Measurements from ENCODE around the gene RABL6. TPM values are rescaled to one million over a fixed set of nuclear protein-coding genes. Genes with fewer than 3 reads are reported as not detected.
"Not testable (repeated sequence)": the region's sequence is repeated elsewhere in the genome, so short reads cannot be mapped to it uniquely, and the experiment has no call there.

The RABL6 gene
- total RNA-seq, 2 experiments from 2014 or later = 83.4 to 85.3 TPM

DNA sequence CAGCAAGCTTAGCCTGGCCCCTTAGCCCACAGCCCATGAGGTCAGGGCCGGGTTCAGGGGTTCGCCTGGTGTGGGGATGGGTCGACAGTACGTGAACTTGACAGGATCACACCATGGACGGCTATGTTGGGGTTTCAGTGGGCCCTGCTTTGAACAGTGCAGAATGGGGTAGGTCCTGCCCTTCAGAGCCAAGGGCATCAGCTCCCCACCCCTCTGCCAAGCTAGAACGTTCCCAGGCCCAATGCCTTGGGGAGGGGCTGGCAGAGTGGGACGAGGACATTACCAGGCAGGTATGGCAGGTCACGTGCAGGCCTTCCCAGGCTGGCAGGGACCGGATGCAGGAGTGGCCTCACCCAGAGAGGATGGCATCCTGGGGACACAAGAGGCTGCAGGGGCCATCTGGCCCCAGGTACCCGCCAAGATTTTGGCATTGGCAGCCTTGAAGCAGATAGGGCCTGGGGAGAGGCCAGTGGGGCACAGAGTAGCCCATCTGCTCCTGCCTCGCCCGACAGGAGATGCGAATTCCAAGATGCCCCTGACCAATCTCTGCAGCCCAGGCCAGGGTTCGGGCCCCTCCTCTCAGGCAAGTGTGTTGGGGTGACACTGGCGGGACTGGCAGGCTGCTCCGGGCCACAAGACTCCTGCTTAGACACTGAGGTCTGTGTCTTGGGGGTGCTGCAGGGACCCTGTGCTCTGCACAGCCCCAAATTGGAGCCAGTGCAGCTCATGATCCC, 34.1 kb downstream of the RABL6 start:
- Mint-ChIP-seq H3K4me3 (peak overlapping the region; percentile 73), H3K4me1 (ENCODE audit: low read depth) (peaks cover 20% of the 10 kb centered on the region)
- not testable (repeated sequence) for H3K9me3 Mint-ChIP-seq, DNase-seq, H3K36me3 Mint-ChIP-seq, H3K27ac Mint-ChIP-seq, H3K27me3 Mint-ChIP-seq
- ChIA-PET POLR2A (interaction anchor here (1.7 kb wide), 1 partner anchor 60 kb away, joined by 7 read pairs; no protein-coding TSS in a partner anchor), CTCF (interaction anchor here (0.7 to 4.3 kb wide), 41 partner anchors 10 to 360 kb away, joined by 3 to 56 read pairs (median 5); partner anchors contain the start of genes ABCA2, C8G, CLIC3 and EDF1)
- intact Hi-C loops (cut with micrococcal nuclease) = loop anchor here (2.0 to 5.0 kb wide), 3 partner anchors 35 to 103 kb away; partner anchors contain the start of genes C8G, FBXW5, RABL6 and TMEM141

DNA sequence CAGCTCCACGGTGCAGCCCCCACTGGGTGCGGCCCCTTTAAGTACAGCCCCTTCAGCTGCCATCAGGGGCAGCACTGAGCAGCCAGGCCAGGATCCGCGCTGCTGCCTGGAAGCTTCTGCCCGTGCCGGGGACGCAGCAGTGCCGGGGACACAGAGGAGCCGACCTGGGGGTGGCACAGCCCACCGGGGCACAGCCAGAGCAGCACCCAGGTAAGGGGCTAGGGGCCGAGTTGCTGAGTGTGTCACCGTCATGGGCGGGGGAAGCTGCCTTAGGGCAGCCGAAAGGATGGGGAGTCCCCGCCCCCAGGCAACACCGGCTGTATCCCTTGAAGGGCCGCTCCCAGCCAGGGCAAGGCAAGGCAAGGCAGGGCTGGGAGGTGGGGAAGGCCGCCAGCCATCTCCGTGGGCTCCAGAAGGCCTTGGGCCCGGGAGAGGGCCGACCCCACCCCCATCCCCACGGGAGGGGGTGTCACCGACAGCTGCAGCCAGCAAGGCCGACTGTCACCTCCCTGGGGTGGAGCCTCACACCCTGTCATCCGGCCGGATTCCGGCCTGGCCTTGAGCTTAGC, 34.7 kb downstream of the RABL6 start, which contains the start of gene AJM1:
Gene AJM1 (plus strand): TSS at position 99 of the 569 bp plus-strand sequence. CDS start 1,937 bp downstream, outside the sequence.
- H3K4me1 Mint-ChIP-seq (ENCODE audit: low read depth) = peaks cover 22% of the 10 kb centered on the region
- intact Hi-C loops (cut with micrococcal nuclease) = loop anchor here (2.0 to 5.0 kb wide), 3 partner anchors 35 to 102 kb away; partner anchors contain the start of genes C8G, FBXW5, RABL6 and TMEM141
- H3K27me3 Mint-ChIP-seq = peaks cover 11% of the 10 kb centered on the region
- CTCF ChIA-PET = interaction anchor here (0.7 to 4.3 kb wide), 43 partner anchors 10 to 359 kb away, joined by 3 to 56 read pairs (median 5); partner anchors contain the start of genes ABCA2, C8G, CLIC3 and EDF1
- POLR2A ChIA-PET = interaction anchor here (1.2 to 1.7 kb wide), 3 partner anchors 35 to 102 kb away, joined by 3 to 7 read pairs (median 3); partner anchors contain the start of genes C8G and FBXW5
- H3K36me3 Mint-ChIP-seq, H3K9me3 Mint-ChIP-seq: not testable (repeated sequence)
- peak within 1 kb of the TSS; percentile 33 for H3K27ac Mint-ChIP-seq
- DNase-seq = peak; percentile 86
- peak within 1 kb of the TSS; percentile 73 for H3K4me3 Mint-ChIP-seq

DNA sequence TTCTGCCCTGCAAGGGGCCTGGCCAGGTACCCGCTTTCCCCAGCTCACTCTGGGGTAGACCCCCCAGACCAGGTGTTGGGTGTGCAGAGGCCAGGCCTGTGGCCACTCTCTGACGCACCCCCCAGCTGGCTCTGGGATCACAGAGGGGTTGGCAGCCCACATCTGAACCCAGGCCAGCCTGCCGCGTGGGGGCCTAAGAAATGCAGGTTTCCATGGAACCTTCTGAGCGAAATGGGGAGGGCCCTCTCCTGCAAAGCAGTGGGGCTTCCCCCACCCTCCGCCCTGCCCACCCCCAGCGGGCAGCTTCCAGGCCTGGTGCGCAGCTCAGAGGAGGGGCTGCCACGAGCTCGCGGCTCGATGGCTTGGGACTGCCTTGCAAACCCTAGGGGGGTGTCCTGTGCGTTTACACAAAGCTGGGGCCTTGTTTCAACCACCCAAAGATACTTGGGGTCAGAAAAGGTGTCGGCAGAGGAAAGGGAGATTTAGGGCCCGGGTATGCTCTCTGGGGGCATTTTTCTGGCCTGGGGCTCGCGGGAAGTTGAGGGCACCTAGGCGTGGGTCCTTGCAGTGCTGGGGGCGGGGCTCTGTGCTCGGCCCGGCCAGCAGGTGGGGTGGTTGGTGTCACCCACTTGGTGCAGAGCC, 35.5 kb downstream of the RABL6 start:
- intact Hi-C loops (cut with micrococcal nuclease) = loop anchor here (2.0 to 5.0 kb wide), 3 partner anchors 36 to 102 kb away; partner anchors contain the start of genes C8G, FBXW5, RABL6 and TMEM141
- H3K27me3 Mint-ChIP-seq = peaks cover 17% of the 10 kb centered on the region
- ChIA-PET POLR2A (interaction anchor here (1.2 to 1.7 kb wide), 4 partner anchors 36 to 101 kb away, joined by 3 to 7 read pairs (median 4); partner anchors contain the start of genes C8G, FBXW5 and TRAF2), CTCF (interaction anchor here (0.8 to 4.3 kb wide), 28 partner anchors 14 to 253 kb away, joined by 3 to 56 read pairs (median 6); partner anchors contain the start of genes ABCA2, C8G, CLIC3 and EDF1)
- peaks cover 27% of the 10 kb centered on the region for H3K4me1 Mint-ChIP-seq (ENCODE audit: low read depth)
- DNase-seq, H3K27ac Mint-ChIP-seq, H3K9me3 Mint-ChIP-seq: not testable (repeated sequence)
- H3K36me3 Mint-ChIP-seq = peaks cover 10% of the 10 kb centered on the region
- H3K4me3 Mint-ChIP-seq = peak overlapping the region; percentile 43

DNA sequence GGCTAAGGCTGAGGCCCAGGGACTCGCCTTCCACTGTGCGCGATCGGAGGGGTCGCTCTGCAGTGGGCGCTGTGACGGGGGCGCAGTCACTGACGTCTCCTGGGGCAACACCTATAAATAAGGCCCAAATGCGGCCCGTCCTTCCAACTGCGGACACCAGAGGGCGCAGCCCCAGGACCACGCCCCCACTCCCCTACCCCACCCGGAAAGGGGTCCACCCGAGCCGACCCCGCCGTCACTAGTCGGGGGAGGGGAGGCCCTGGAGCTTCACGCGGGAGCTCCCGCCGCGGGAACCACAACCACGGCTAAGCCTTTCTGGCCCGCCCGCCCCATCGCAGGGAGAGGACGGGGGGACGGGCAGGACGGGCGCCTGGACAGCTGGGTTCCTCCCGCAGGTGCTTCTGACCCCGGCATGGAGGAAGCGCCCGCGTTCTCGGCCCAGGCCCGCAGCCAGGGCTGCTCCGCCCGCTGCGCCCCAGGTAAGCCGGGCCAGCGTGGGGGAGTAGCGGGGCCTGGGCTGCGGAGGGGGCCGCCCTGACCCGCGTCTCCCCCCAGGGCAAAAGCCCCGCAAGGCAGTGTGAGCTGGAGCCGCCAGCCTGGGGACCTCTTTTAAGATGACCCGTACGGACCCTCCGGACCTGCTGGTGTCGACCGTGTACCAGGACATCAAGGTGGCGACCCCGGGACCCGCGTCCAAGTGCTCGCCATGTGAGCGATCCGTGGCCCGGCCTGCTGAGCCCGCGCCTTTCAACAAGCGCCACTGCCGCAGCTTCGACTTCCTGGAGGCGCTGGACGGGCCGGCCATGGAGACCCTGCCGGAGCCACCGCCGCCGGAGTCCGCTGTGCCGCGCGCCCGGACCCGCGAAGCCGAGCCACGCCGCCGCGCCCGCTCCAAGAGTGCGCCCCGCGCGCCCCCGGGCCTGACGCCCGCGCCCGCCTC, 36.3 kb downstream of the RABL6 start:
- CTCF ChIA-PET = interaction anchor here (1.0 to 4.3 kb wide), 12 partner anchors 18 to 190 kb away, joined by 3 to 56 read pairs (median 8); partner anchors contain the start of genes ABCA2, C8G, FBXW5 and FUT7
- peaks cover 17% of the 10 kb centered on the region for H3K27me3 Mint-ChIP-seq
- not testable (repeated sequence) for H3K9me3 Mint-ChIP-seq, H3K27ac Mint-ChIP-seq, H3K36me3 Mint-ChIP-seq
- DNase-seq = peak; percentile 73
- peak overlapping the region; percentile 43 for H3K4me3 Mint-ChIP-seq
- POLR2A ChIA-PET = interaction anchor here (1.2 to 1.5 kb wide), 2 partner anchors 42 to 101 kb away, joined by 3 to 4 read pairs; partner anchors contain the start of genes C8G, FBXW5 and TRAF2
- peaks cover 27% of the 10 kb centered on the region for H3K4me1 Mint-ChIP-seq (ENCODE audit: low read depth)
- intact Hi-C loops (cut with micrococcal nuclease) = loop anchor here (2.0 to 5.0 kb wide), 3 partner anchors 37 to 101 kb away; partner anchors contain the start of genes C8G, FBXW5, RABL6 and TMEM141

DNA sequence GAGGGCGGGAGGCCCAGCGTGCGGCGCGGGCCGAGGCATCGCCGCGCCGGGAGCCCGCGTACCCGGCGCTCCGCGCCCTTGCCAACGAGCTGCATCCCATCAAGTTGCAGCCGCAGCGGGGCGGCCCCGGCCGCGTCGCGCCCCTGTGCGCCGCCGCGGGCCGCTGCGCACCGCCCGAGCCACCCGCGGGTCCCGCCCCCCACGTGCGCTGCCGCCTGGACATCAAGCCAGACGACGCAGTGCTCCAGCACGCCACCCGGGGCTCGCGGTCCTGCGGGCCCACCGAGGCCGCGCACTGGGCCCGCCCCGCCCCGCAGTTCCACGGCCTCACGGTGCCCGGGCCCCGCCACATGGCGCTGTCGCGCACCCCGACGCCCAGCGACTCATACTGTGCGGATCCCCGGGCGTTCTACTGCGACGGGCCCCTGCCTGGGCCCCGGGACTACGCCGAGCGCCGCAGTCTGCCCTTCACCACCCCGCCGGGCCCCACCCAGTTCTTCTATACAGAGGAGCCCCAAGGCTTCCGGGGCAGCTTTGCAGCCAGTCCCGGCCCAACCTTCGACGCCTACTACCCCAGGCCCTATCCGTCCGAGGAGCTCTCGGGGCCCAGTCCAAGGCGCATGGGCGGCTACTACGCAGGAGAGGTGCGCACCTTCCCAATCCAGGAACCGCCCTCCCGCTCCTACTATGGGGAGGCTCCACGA, 37.2 kb downstream of the RABL6 start:
- CTCF ChIA-PET = interaction anchor here (0.6 to 4.3 kb wide), 8 partner anchors 36 to 190 kb away, joined by 3 to 56 read pairs (median 12); partner anchors contain the start of genes ABCA2, FUT7, RABL6 and TRAF2
- no peak for DNase-seq
- Mint-ChIP-seq H3K27me3 (peaks cover 17% of the 10 kb centered on the region), H3K36me3 (peaks cover 11% of the 10 kb centered on the region), H3K4me1 (ENCODE audit: low read depth) (peaks cover 29% of the 10 kb centered on the region), H3K9me3 (no peaks in the 10 kb centered on the region), H3K4me3 (no peak overlapping the region), H3K27ac (no peak overlapping the region)
- intact Hi-C loops (cut with micrococcal nuclease) = loop anchor here (5.0 kb wide), 2 partner anchors 38 to 242 kb away; partner anchors contain the start of genes MAN1B1 and RABL6
- POLR2A ChIA-PET = no interaction called here

DNA sequence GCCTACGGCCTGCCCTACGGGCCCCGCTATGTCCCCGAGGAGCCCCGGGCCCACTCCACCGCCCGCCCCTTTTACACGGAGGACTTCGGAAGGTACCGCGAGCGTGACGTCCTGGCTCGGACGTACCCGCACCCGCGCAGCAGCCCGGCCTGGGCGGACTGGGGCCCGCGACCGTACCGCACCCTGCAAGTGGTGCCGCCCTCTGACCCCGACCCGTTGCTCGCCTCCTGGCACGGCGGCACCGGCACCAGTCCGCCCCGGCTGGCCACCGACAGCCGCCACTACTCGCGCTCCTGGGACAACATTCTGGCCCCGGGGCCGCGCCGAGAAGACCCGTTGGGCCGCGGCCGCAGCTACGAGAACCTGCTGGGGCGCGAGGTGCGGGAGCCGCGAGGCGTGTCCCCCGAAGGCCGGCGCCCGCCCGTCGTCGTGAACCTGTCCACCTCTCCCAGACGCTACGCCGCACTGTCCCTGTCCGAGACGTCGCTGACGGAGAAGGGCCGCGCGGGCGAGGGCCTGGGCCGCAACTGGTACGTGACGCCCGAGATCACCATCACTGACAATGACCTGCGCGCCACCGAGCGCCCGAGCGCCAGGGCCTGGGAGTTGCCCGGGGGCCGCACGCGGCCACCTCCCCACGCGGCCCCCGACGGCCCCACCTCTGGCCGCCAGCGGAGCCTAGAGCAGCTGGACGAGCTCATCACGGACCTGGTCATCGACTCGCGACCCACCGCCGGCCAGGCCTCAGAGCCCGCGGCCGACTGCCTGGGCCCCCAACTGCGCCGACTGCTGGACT, 37.9 kb downstream of the RABL6 start:
- CTCF ChIA-PET = interaction anchor here (0.6 to 3.9 kb wide), 2 partner anchors 103 to 189 kb away, joined by 3 to 22 read pairs; no protein-coding TSS in a partner anchor
- Mint-ChIP-seq H3K4me1 (ENCODE audit: low read depth) (peaks cover 31% of the 10 kb centered on the region), H3K9me3 (no peaks in the 10 kb centered on the region), H3K4me3 (no peak overlapping the region), H3K27me3 (peaks cover 17% of the 10 kb centered on the region), H3K36me3 (peaks cover 11% of the 10 kb centered on the region), H3K27ac (no peak overlapping the region)
- no peak for DNase-seq
- intact Hi-C loops (cut with micrococcal nuclease) = loop anchor here (5.0 kb wide), 1 partner anchor 242 kb away; the partner anchor contains the start of gene MAN1B1
- POLR2A ChIA-PET = no interaction called here

DNA sequence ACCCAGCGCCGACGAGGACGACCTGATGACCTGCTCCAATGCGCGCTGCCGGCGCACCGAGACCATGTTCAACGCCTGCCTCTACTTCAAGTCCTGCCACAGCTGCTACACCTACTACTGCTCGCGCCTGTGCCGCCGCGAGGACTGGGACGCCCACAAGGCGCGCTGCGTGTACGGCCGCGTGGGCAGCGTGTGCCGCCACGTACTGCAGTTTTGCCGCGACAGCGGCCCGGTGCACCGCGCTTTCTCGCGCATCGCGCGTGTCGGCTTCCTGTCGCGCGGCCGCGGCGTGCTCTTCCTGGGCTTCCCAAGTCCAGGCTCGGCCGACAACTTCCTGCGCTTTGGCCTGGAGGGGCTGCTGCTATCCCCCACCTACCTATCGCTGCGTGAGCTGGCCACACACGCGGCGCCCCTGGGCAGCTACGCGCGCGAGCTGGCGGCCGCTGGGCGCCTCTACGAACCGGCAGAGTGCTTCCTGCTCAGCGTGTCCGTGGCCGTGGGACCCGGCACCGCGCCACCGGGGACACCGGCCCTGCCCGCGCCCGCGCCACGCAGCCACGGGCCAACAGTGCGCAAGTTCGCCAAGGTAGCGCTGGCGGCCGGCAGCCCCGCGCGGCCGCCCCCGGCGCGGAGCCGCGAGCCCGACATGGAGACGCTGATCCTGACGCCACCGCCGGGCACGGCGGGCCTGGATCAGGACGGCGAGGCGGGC, 38.8 kb downstream of the RABL6 start:
- peaks cover 30% of the 10 kb centered on the region for H3K4me1 Mint-ChIP-seq (ENCODE audit: low read depth)
- ChIA-PET POLR2A (interaction anchor here (1.4 to 2.4 kb wide), 3 partner anchors 38 to 55 kb away, joined by 3 to 6 read pairs (median 6); no protein-coding TSS in a partner anchor), CTCF (interaction anchor here (1.0 to 1.6 kb wide), 3 partner anchors 56 to 189 kb away, joined by 3 to 4 read pairs (median 3); no protein-coding TSS in a partner anchor)
- H3K36me3 Mint-ChIP-seq = peaks cover 11% of the 10 kb centered on the region
- H3K27me3 Mint-ChIP-seq = peaks cover 17% of the 10 kb centered on the region
- no peaks in the 10 kb centered on the region for H3K9me3 Mint-ChIP-seq
- H3K4me3 Mint-ChIP-seq = no peak overlapping the region
- DNase-seq = no peak
- intact Hi-C loops (cut with micrococcal nuclease) = loop anchor here (5.0 kb wide), 1 partner anchor 241 kb away; the partner anchor contains the start of gene MAN1B1
- H3K27ac Mint-ChIP-seq = peak overlapping the region; percentile 23

DNA sequence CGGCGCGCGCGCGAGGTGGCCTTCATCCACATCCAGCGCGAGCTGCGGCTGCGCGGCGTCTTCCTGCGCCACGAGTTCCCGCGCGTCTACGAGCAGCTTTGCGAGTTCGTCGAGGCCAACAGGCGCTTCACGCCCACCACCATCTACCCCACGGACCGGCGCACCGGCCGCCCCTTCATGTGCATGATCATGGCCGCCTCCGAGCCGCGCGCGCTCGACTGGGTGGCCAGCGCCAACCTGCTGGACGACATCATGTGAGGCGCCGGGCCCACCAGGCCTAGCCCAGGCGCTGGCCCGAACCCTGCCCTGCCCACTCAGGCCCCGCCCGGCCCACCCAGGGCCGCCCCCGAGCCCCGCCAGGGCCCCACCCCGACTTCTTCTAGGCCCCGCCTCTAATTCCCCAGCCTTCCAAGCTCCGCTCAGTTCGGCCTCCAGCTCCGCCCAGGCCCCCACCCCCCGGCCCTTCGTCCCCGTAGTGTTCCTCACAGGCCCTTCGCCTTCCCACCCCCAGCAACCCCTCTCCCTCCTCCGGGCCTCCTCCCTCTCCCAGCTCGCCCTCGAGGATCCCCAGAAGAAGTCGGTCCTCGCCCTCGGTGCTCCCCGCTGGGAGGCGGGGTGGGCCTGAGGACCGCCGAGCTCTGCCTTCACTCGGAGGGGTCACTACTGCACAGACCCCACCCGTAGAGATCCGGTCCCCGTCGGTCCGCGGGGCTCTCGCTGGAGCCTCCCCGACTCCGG, 39.5 kb downstream of the RABL6 start:
- Mint-ChIP-seq H3K4me1 (ENCODE audit: low read depth) (peaks cover 26% of the 10 kb centered on the region), H3K27ac (peak overlapping the region; percentile 8), H3K36me3 (peaks cover 11% of the 10 kb centered on the region), H3K9me3 (no peaks in the 10 kb centered on the region), H3K27me3 (peaks cover 17% of the 10 kb centered on the region), H3K4me3 (peak overlapping the region; percentile 85)
- ChIA-PET CTCF (interaction anchor here (1.0 to 1.6 kb wide), 4 partner anchors 55 to 188 kb away, joined by 3 to 4 read pairs (median 4); no protein-coding TSS in a partner anchor), POLR2A (interaction anchor here (1.4 to 2.4 kb wide), 3 partner anchors 37 to 55 kb away, joined by 3 to 6 read pairs (median 6); no protein-coding TSS in a partner anchor)
- intact Hi-C loops (cut with micrococcal nuclease) = loop anchor here (5.0 kb wide), 1 partner anchor 240 kb away; the partner anchor contains the start of gene MAN1B1
- peak; percentile 40 for DNase-seq

All from activated CD4-positive, alpha-beta memory T cell treated with anti-CD3 and anti-CD28 coated beads for 36 hours (primary cell).